Cardiac muscle cell (in vitro differentiated cells and primary cell): ENCODE measurements around the gene CTTNBP2. TPM values are rescaled to one million over a fixed set of nuclear protein-coding genes. Genes with fewer than 3 reads are reported as not detected.

Source experiments
- DNase-seq, 2 donors: peaks; one replicate each; pipeline versions ENCODE4 v3.0.0 to v3.0.0-alpha.2; 2010 to 2017; ENCODE audit warnings: low read depth in 1 of 2, low spot score in 1 of 2
- H3K27ac ChIP-seq: fragments of 200-600 bp; sonication (generic); 2 replicates; pipeline ENCODE4 v1.5.1; 2016
- H3K27me3 ChIP-seq: fragments of 200-600 bp; sonication (generic); 2 replicates; pipeline ENCODE4 v1.6.0; 2016; ENCODE audit warnings: control low read depth
- H3K36me3 ChIP-seq: fragments of 200-600 bp; sonication (generic); 2 replicates; pipeline ENCODE4 v1.5.1; 2016; ENCODE audit warnings: control low read depth
- H3K4me1 ChIP-seq: fragments of 200-600 bp; sonication (generic); 2 replicates; pipeline ENCODE4 v1.8.1; 2017; ENCODE audit warnings: low read depth, mild to moderate bottlenecking, mixed run types
- H3K4me3 ChIP-seq: fragments of 200-600 bp; sonication (generic); 2 replicates; pipeline ENCODE4 v1.5.1; 2016; ENCODE audit warnings: mild to moderate bottlenecking
- H3K9me3 ChIP-seq: fragments of 200-600 bp; sonication (generic); 2 replicates; pipeline ENCODE4 v1.5.1; 2017; ENCODE audit warnings: low read depth, mild to moderate bottlenecking, control low read depth
- CTCF ChIP-seq: IDR thresholded peaks from 2 replicates; pipeline ENCODE4 v1.5.1; 2012; ENCODE audit warnings: low read depth, mild to moderate bottlenecking, low read length
- polyA plus RNA-seq: library from polyadenylated mRNA; unstranded; fragments of >200 nt; fragmentation: Nextera tagmentation; extraction: Ambion mirVana; gene quantifications from 2 replicates; pipeline ENCODE4 v1.2.1, GENCODE V29; 2016
- total RNA-seq: library from RNA; depleted of rRNA; stranded (reverse); fragments of >200 nt; gene quantifications from 2 replicates; pipeline ENCODE4 v1.2.3, GENCODE V29; 2016

The CTTNBP2 gene
- total and polyA plus RNA-seq, 2 experiments from 2014 or later: 30.0 to 51.2 TPM

- Histone ChIP-seq H3K4me1 (peaks cover 25% of the 10 kb centered on the region), H3K9me3 (no peaks in the 10 kb centered on the region), H3K4me3 (no peak overlapping the region), H3K27me3 (no peaks in the 10 kb centered on the region), H3K27ac (peak overlapping the region; percentile 70), H3K36me3 (no peaks in the 10 kb centered on the region)
- no peak for DNase-seq
- no peak for TF ChIP-seq CTCF
These were observed 42.8 kb downstream of the CTTNBP2 start for GRCh38 chr7:117830422-117830954.

- Histone ChIP-seq H3K27me3 (no peaks in the 10 kb centered on the region), H3K9me3 (no peaks in the 10 kb centered on the region), H3K36me3 (no peaks in the 10 kb centered on the region), H3K4me3 (no peak overlapping the region), H3K4me1 (peaks cover 25% of the 10 kb centered on the region), H3K27ac (peak overlapping the region; percentile 70)
- peak in 1 of 2 donors; percentile 38 for DNase-seq
- no peak for TF ChIP-seq CTCF
These were observed 43.7 kb downstream of the CTTNBP2 start for GRCh38 chr7:117829450-117830117.

- Histone ChIP-seq H3K4me1 (peaks cover 25% of the 10 kb centered on the region), H3K9me3 (no peaks in the 10 kb centered on the region), H3K27me3 (no peaks in the 10 kb centered on the region), H3K4me3 (no peak overlapping the region), H3K27ac (peak overlapping the region; percentile 70), H3K36me3 (no peaks in the 10 kb centered on the region)
- TF ChIP-seq CTCF: no peak
- DNase-seq: no peak
These were observed 44.4 kb downstream of the CTTNBP2 start for GRCh38 chr7:117828825-117829224.

- Histone ChIP-seq H3K9me3 (no peaks in the 10 kb centered on the region), H3K4me1 (peaks cover 25% of the 10 kb centered on the region), H3K4me3 (no peak overlapping the region), H3K27me3 (no peaks in the 10 kb centered on the region), H3K27ac (peak overlapping the region; percentile 70), H3K36me3 (no peaks in the 10 kb centered on the region)
- TF ChIP-seq CTCF: no peak
- DNase-seq: no peak
These were observed 45.4 kb downstream of the CTTNBP2 start for GRCh38 chr7:117827862-117828261.

GRCh38 chr7:117825132-117825531 lies 48.1 kb downstream of the CTTNBP2 start:
- TF ChIP-seq CTCF: no peak
- no peaks in the 10 kb centered on the region for H3K27me3 ChIP-seq
- peak in 1 of 2 donors; percentile 5 for DNase-seq
- H3K27ac ChIP-seq: no peak overlapping the region
- H3K36me3 ChIP-seq: no peaks in the 10 kb centered on the region
- H3K9me3 ChIP-seq: no peaks in the 10 kb centered on the region
- no peak overlapping the region for H3K4me3 ChIP-seq
- peaks cover 14% of the 10 kb centered on the region for H3K4me1 ChIP-seq
